ENCODE results near the gene SH3PXD2B.
"Not testable (repeated sequence)": the region's sequence is repeated elsewhere in the genome, so short reads cannot be mapped to it uniquely, and the experiment has no call there.

SH3PXD2B gene

DNA sequence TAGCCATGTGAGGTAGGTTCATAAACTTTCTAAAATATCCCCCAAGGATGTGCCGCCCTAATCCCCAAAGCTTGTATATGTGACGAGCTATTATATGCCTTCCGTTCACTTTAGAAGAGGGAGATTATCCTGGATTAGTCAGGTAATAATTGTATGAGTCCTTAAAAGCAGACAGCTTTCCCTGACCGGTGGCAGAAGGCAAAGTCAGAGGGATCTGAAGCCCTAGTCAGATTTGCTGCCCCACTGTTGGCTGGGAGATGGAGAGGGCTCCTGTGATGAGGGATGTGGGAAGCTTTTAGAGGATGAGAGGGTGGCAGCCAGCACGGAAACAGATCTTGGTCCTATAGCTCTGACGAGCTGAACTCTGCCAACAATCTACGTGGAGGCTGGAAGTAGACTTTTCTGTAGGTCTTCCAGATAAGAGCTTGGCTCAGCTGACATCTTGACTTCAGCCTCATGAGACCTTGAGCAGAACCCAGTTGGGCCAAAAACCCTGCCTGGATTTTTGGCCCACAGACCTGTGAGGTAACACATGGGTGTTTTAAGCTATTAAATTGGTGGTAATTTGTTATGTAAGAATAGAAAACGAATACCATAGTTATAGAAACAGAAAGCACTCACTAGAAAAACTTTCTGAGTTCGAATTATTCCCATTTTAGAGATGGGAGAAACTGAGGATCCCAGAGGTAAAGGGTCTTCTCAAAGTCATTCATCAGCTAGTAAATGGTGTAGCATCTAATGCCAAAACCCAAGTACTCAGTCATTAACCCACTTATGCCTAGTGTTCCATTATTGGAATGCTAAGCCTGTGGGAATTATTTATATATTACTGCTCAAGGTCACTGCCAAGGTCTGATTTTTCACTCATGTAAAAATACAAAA lies 48.9 kb downstream of the SH3PXD2B start:
- Histone ChIP-seq H3K36me3 (ENCODE audit: control insufficient read depth, insufficient read depth, low read length) (no peaks in the 10 kb centered on the region), H3K27ac (ENCODE audit: low read depth, low read length) (no peak overlapping the region), H3K9ac (ENCODE audit: low read length) (no peak overlapping the region), H3K4me3 (ENCODE audit: low read length) (no peak overlapping the region), H3K27me3 (ENCODE audit: control insufficient read depth, insufficient read depth, low read length) (no peaks in the 10 kb centered on the region), H3K4me1 (ENCODE audit: control insufficient read depth, insufficient read depth, low read length) (peaks cover 17% of the 10 kb centered on the region)

DNA sequence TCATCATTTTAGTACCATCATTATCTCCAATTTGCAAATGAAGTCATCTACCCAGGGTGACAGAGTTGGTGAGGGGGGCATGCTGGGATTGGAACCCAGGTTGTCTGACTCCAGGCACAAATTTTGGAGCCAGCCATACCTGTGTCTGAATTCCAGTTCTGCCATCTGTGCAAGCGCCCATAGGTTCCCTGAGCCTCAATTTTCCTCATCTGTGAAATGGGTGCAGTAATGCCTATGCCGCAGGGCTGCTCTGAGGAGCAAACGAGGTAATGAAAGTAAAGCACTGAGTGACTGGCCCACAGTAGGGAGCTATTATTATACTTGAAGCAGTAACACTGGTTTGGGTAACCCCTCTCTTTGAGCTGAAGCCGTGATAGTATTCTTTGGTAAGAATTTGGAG lies 49.6 kb downstream of the SH3PXD2B start:
- no peak overlapping the region for H3K4me3 ChIP-seq (ENCODE audit: low read length)
- H3K9ac ChIP-seq (ENCODE audit: low read length): no peak overlapping the region
- no peaks in the 10 kb centered on the region for H3K27me3 ChIP-seq (ENCODE audit: control insufficient read depth, insufficient read depth, low read length)
- H3K36me3 ChIP-seq (ENCODE audit: control insufficient read depth, insufficient read depth, low read length): no peaks in the 10 kb centered on the region
- peak overlapping the region; percentile 18 for H3K27ac ChIP-seq (ENCODE audit: low read depth, low read length)
- peaks cover 17% of the 10 kb centered on the region for H3K4me1 ChIP-seq (ENCODE audit: control insufficient read depth, insufficient read depth, low read length)

DNA sequence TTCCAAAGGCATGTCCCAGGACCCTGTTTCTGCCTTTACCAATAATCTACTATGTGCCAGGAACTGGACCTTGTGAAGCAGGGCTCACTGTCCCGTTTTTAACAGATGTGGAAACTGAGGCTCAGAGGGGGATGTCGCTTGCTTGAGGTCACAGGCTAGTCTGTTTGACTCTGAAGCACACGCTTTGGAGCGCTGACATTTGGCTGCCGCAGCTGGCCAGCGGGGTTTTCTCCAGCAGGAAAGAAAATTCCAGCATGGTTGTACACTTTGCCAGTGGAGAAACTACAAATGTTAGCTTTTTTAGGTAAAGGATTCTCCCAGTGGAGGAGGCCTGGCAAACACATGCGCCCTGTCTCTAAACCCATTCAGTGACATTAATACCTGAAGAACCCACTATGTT lies 50.5 kb downstream of the SH3PXD2B start:
- Histone ChIP-seq H3K4me3 (ENCODE audit: low read length) (no peak overlapping the region), H3K4me1 (ENCODE audit: control insufficient read depth, insufficient read depth, low read length) (peaks cover 17% of the 10 kb centered on the region), H3K27me3 (ENCODE audit: control insufficient read depth, insufficient read depth, low read length) (no peaks in the 10 kb centered on the region), H3K9ac (ENCODE audit: low read length) (no peak overlapping the region), H3K27ac (ENCODE audit: low read depth, low read length) (peak overlapping the region; percentile 92), H3K36me3 (ENCODE audit: control insufficient read depth, insufficient read depth, low read length) (no peaks in the 10 kb centered on the region)

DNA sequence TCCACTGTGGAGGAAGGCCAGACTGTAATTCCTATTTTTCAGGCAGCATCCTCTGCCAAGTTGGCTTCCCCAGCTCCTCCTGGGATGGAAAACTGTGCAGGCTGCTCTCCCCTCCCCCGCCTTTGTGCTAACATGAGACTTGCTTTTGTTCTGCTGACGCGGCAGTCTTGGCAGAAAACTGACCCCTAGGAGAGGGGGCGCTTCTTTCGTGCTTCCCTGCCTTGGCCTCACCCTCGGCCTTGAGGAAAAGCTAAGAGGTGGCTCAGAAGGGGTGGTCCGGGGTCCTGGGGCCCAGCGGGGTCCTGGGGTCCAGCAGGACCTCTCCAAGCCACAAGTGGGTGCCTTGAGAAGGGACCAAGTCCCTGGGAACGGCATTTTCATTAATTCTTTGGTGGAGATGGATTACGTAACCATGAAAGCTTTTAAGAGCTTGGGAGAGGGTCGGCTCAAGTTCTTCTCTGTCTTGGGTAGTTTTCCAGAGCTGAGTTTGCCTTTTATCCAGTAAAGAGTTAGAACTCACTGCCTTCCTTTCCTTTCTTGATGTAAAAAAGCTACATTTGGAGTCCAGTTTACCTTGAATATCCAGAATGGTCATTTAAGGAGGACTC lies 51.0 kb downstream of the SH3PXD2B start:
- Histone ChIP-seq H3K27ac (ENCODE audit: low read depth, low read length) (peak overlapping the region; percentile 92), H3K4me1 (ENCODE audit: control insufficient read depth, insufficient read depth, low read length) (peaks cover 17% of the 10 kb centered on the region), H3K36me3 (ENCODE audit: control insufficient read depth, insufficient read depth, low read length) (no peaks in the 10 kb centered on the region), H3K9ac (ENCODE audit: low read length) (no peak overlapping the region), H3K27me3 (ENCODE audit: control insufficient read depth, insufficient read depth, low read length) (no peaks in the 10 kb centered on the region), H3K4me3 (ENCODE audit: low read length) (no peak overlapping the region)

DNA sequence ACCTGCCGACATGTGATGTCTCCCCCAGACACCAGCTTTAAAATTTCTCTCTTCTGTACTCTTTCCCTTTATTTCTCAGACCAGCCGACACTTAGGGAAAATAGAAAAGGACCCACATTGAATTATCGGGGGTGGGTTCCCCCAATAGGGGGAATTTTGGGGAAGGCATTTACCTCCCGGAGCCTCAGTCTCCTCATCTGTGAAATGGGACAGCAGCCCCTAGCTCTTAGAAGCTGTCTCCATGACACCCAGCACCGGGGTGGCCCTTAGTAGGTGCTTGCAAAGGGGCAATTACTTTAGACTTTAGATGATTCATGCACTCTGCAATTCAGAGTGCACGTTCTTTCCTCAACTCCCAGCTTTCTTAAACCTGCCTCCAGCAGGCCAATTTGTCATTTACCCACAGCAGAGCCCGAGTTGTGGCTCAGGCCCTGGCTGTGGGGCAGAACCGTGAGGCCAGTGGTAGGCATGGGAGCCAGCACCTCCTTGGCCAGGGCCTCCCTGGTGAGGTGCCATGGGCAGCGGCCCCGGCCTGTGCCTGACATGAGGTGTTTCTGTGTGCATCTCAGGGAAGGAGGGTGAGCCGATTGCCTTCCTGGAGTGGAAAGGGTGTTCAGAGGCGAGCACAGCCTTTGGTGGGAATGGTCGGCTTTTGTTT lies 51.7 kb downstream of the SH3PXD2B start:
- H3K4me1 ChIP-seq (ENCODE audit: control insufficient read depth, insufficient read depth, low read length): peaks cover 17% of the 10 kb centered on the region
- no peaks in the 10 kb centered on the region for H3K27me3 ChIP-seq (ENCODE audit: control insufficient read depth, insufficient read depth, low read length)
- no peak overlapping the region for H3K9ac ChIP-seq (ENCODE audit: low read length)
- H3K27ac ChIP-seq (ENCODE audit: low read depth, low read length): peak overlapping the region; percentile 92
- H3K36me3 ChIP-seq (ENCODE audit: control insufficient read depth, insufficient read depth, low read length): no peaks in the 10 kb centered on the region
- peak overlapping the region; percentile 6 for H3K4me3 ChIP-seq (ENCODE audit: low read length)

DNA sequence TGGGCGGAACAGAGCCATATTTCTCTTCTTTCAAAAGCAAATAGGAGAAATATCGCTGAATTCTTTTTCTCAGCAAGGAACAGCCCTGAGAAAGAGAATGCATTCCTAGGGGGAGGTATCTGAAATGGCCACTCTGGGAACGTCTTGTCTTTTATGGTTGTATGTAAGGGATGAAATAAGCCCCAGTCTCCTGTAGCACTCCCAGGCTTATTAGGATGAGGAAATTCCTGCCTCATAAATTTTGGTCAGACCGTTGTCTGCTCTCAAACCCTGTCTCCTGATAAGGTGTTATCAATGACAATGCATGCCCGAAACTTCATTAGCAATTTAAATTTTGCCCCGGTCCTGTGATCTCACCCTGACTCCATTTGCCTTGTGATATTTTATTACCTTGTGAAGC lies 52.3 kb downstream of the SH3PXD2B start:
- peaks cover 14% of the 10 kb centered on the region for H3K4me1 ChIP-seq (ENCODE audit: control insufficient read depth, insufficient read depth, low read length)
- not testable (repeated sequence) for H3K9ac ChIP-seq (ENCODE audit: low read length); H3K4me3 ChIP-seq (ENCODE audit: low read length); H3K27me3 ChIP-seq (ENCODE audit: control insufficient read depth, insufficient read depth, low read length); H3K27ac ChIP-seq (ENCODE audit: low read depth, low read length); H3K36me3 ChIP-seq (ENCODE audit: control insufficient read depth, insufficient read depth, low read length)

DNA sequence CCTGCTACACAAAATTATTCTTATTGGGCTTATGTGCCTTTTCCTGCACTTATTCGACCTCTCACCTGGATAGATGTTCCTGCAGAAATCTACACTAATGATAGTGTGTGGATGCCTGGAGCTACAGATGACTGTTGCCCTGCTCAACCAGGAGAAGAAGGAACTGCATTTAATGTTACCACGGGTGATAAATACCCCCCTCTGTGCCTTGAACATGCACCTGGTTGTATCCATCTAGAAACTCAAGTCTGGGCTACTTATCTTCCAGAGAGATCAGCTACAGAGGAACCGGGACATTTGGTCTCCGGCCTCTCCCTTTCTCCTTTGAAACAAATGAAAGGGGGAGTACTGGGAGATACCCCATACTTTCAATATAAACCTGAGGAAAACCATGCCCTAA lies 54.5 kb downstream of the SH3PXD2B start:
- Histone ChIP-seq H3K27ac (ENCODE audit: low read depth, low read length) (no peak overlapping the region), H3K9ac (ENCODE audit: low read length) (no peak overlapping the region), H3K27me3 (ENCODE audit: control insufficient read depth, insufficient read depth, low read length) (no peaks in the 10 kb centered on the region), H3K4me3 (ENCODE audit: low read length) (no peak overlapping the region), H3K4me1 (ENCODE audit: control insufficient read depth, insufficient read depth, low read length) (peaks cover 14% of the 10 kb centered on the region), H3K36me3 (ENCODE audit: control insufficient read depth, insufficient read depth, low read length) (no peaks in the 10 kb centered on the region)

DNA sequence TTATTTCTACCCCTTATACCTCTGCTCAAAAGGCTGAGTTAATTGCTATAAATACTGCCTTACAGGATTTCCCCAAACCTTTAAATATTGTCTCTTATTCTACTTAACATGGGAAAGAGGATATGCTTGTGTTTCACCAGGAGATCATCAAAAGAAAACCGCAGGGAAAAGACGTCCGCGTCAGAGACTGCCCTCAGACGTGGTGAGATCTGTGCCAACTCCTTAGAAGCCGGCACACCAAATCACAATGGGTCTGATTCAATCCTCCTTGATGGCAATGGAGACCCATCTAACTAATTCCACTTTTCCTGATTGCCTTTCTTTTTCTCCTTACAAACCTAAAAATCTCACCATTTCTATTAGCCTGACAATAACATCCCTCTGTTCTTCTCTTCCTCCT lies 55.0 kb downstream of the SH3PXD2B start:
- H3K27me3 ChIP-seq (ENCODE audit: control insufficient read depth, insufficient read depth, low read length): no peaks in the 10 kb centered on the region
- H3K4me1 ChIP-seq (ENCODE audit: control insufficient read depth, insufficient read depth, low read length): peaks cover 14% of the 10 kb centered on the region
- no peak overlapping the region for H3K27ac ChIP-seq (ENCODE audit: low read depth, low read length)
- H3K36me3 ChIP-seq (ENCODE audit: control insufficient read depth, insufficient read depth, low read length): no peaks in the 10 kb centered on the region
- H3K9ac ChIP-seq (ENCODE audit: low read length): no peak overlapping the region
- no peak overlapping the region for H3K4me3 ChIP-seq (ENCODE audit: low read length)

DNA sequence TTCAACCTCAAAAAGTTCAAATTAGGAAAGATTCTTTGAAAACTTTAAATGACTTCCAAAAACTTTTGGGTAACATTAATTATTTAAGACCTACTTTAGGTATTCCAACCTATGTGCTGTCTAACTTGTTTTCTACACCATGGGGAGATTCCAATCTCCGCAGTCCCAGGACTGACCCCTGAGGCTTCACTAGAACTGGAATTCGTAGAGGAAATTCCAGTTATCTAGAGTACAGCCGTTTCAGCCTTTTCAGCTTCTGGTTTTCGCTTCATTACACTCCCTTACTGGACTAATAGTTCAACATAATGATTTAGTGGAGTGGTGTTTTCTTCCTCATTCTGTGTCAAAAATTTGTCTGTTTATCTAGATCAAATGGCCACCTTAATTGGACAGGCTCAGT lies 55.7 kb downstream of the SH3PXD2B start:
- not testable (repeated sequence) for H3K36me3 ChIP-seq (ENCODE audit: control insufficient read depth, insufficient read depth, low read length); H3K9ac ChIP-seq (ENCODE audit: low read length); H3K4me3 ChIP-seq (ENCODE audit: low read length); H3K27ac ChIP-seq (ENCODE audit: low read depth, low read length); H3K27me3 ChIP-seq (ENCODE audit: control insufficient read depth, insufficient read depth, low read length)
- H3K4me1 ChIP-seq (ENCODE audit: control insufficient read depth, insufficient read depth, low read length): peaks cover 11% of the 10 kb centered on the region

DNA sequence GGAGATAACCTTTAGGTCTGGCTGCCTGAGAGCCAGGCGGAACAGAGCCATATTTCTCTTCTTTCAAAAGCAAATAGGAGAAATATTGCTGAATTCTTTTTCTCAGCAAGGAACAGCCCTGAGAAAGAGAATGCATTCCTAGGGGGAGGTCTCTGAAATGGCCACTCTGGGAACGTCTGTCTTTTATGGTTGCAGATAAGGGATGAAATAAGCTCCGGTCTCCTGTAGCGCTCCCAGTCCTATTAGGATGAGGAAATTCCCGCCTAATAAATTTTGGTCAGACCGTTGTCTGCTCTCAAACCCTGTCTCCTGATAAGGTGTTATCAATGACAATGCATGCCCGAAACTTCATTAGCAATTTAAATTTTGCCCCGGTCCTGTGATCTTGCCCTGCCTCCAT lies 57.3 kb downstream of the SH3PXD2B start:
- not testable (repeated sequence) for H3K4me1 ChIP-seq (ENCODE audit: control insufficient read depth, insufficient read depth, low read length); H3K27me3 ChIP-seq (ENCODE audit: control insufficient read depth, insufficient read depth, low read length); H3K27ac ChIP-seq (ENCODE audit: low read depth, low read length); H3K4me3 ChIP-seq (ENCODE audit: low read length); H3K9ac ChIP-seq (ENCODE audit: low read length); H3K36me3 ChIP-seq (ENCODE audit: control insufficient read depth, insufficient read depth, low read length)

DNA sequence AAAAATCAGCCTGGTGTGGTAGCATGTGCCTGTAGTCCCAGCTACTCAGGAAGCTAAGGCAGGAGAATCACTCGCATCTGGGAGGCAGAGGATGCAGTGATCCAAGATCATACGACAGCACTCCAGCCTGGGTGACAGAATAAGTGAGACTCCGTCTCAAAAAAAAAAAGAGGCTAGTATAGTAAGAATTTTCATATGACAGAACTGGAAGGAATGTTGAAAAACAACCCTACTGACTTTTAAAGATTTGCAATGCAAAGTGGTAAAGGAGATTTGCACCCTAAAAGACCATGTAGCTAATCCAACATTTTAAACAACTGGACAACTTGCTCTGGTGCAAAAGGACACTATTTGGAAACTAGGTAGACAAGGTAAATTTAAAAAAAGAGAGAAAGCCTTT lies 58.1 kb downstream of the SH3PXD2B start:
- Histone ChIP-seq H3K4me1 (ENCODE audit: control insufficient read depth, insufficient read depth, low read length) (no peaks in the 10 kb centered on the region), H3K27ac (ENCODE audit: low read depth, low read length) (no peak overlapping the region), H3K27me3 (ENCODE audit: control insufficient read depth, insufficient read depth, low read length) (no peaks in the 10 kb centered on the region), H3K4me3 (ENCODE audit: low read length) (no peak overlapping the region), H3K36me3 (ENCODE audit: control insufficient read depth, insufficient read depth, low read length) (no peaks in the 10 kb centered on the region), H3K9ac (ENCODE audit: low read length) (no peak overlapping the region)

DNA sequence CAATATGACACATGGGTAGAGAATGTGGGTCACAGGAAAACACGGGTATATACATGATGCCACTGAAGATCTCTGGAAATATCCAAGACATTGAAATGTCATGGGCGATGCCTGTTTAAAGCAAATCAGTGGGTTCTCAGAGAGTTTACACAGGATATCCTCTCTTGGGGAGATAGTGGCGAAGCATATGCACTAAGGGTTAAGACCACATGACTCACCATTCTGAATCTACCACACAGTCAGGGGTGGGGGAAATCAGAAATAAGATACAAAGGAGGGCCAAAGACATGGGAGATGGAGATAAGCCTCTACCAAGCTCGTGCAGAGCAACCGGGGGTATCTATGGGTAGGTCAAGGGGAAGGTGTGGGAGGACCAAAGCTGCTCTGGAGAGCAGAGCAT lies 58.8 kb downstream of the SH3PXD2B start:
- no peaks in the 10 kb centered on the region for H3K36me3 ChIP-seq (ENCODE audit: control insufficient read depth, insufficient read depth, low read length)
- no peak overlapping the region for H3K27ac ChIP-seq (ENCODE audit: low read depth, low read length)
- H3K9ac ChIP-seq (ENCODE audit: low read length): no peak overlapping the region
- H3K27me3 ChIP-seq (ENCODE audit: control insufficient read depth, insufficient read depth, low read length): no peaks in the 10 kb centered on the region
- no peak overlapping the region for H3K4me3 ChIP-seq (ENCODE audit: low read length)
- H3K4me1 ChIP-seq (ENCODE audit: control insufficient read depth, insufficient read depth, low read length): no peaks in the 10 kb centered on the region

All from rectal smooth muscle tissue (tissue), 1 donor.